Prostate gland (tissue), 2 donors: ENCODE results near the gene VIPAS39. TPM values are rescaled to one million over a fixed set of nuclear protein-coding genes. Genes with fewer than 3 reads are reported as not detected.

Experiments used
- DNase-seq: peaks from one replicate; pipeline ENCODE4 v3.0.0-alpha.2; 2019; ENCODE audit warnings: low spot score
- H3K27ac ChIP-seq, 2 donors: fragments of 200-600 bp; sonication (generic); 2 replicates each; pipeline ENCODE4 v1.5.1; 2017 to 2019
- H3K27me3 ChIP-seq: fragments of 200-600 bp; sonication (generic); replicated peaks from 2 replicates; pipeline ENCODE4 v1.5.1; 2019; ENCODE audit not compliant: insufficient read depth
- H3K36me3 ChIP-seq, 2 donors: fragments of 200-600 bp; sonication (generic); 1 replicate in 1 of 2; 2 replicates in 1 of 2; pipeline versions ENCODE4 v1.5.1 to v1.8.1; 2017 to 2019
- H3K4me1 ChIP-seq: fragments of 200-600 bp; sonication (generic); replicated peaks from 2 replicates; pipeline ENCODE4 v1.5.1; 2019
- H3K4me3 ChIP-seq, 2 donors: fragments of 200-600 bp; sonication (generic); 2 replicates each; pipeline ENCODE4 v1.5.1; 2017 to 2019
- H3K9me3 ChIP-seq: fragments of 200-600 bp; sonication (generic); 2 replicates; pipeline ENCODE4 v1.5.1; 2017
- CTCF ChIP-seq, 4 experiments: fragments of 200-600 bp in 2 of 4; fragments of 450-650 bp in 2 of 4; sonication (generic) in 2 of 4; IDR thresholded peaks; 1 replicate in 3 of 4; 2 replicates in 1 of 4; pipeline ENCODE4 v1.5.1; 2016 to 2019; ENCODE audit warnings: antibody characterized with exemption in 4 of 4, mild to moderate bottlenecking in 2 of 4, moderate library complexity in 2 of 4
- POLR2A ChIP-seq: fragments of 450-650 bp; IDR thresholded peaks from one replicate; pipeline ENCODE4 v1.6.1; 2016; ENCODE audit warnings: antibody characterized with exemption, mild to moderate bottlenecking
- POLR2AphosphoS5 ChIP-seq: sonication (generic); formaldehyde crosslinking; IDR thresholded peaks from one replicate; pipeline ENCODE4 v1.6.1; 2017; ENCODE audit warnings: antibody characterized with exemption
- WGBS: methylation state at CpG from one replicate; pipeline ENCODE4 v1.1.5; 2018; 5-methylcytosine and 5-hydroxymethylcytosine counted together
- intact Hi-C: fragments of 100-400 bp; cut with DNase I; formaldehyde crosslinking; loops from one replicate; pipeline ENCODE4 v1.14.2; 2022
- total RNA-seq, 2 donors: library from RNA; depleted of rRNA; stranded (reverse); fragments of >200 nt; gene quantifications; one replicate each; pipeline ENCODE4 v1.1.0, GENCODE V29; 2016

VIPAS39 gene
- total RNA-seq, 2 donors from 2014 or later: 19.6 to 45.4 TPM

- intact Hi-C loops: no loop called here
- no peak for DNase-seq
These were observed 41.7 kb upstream of the VIPAS39 start for GRCh38 chr14:77498984-77499527.

GRCh38 chr14:77498120-77498979 is 40.9 kb upstream of the VIPAS39 start, which contains the start of gene ISM2:
Gene ISM2, minus strand, starts transcription at chr14:77498816. Its CDS starts 23 bp downstream, at chr14:77498793.
- no peaks in the 10 kb centered on the region for H3K36me3 ChIP-seq
- WGBS: 5% methylated on average over 46 of the region's 104 CpGs
- H3K4me3 ChIP-seq: peak within 1 kb of the TSS; percentile 39 to 41
- intact Hi-C loops: no loop called here
- no peak within 1 kb of the TSS for H3K27ac ChIP-seq
- no peaks in the 10 kb centered on the region for H3K27me3 ChIP-seq
- no peaks in the 10 kb centered on the region for H3K4me1 ChIP-seq
- TF ChIP-seq CTCF (IDR thresholded peaks at IDR 0.05) (no peak), POLR2AphosphoS5 (no peak), POLR2A (no peak)
- no peaks in the 10 kb centered on the region for H3K9me3 ChIP-seq
- DNase-seq: peak; percentile 21

More at GRCh38 chr14:77498984-77499527, 41.7 kb upstream of the VIPAS39 start:
- peak overlapping the region; percentile 39 to 41 for H3K4me3 ChIP-seq
- no peaks in the 10 kb centered on the region for H3K9me3 ChIP-seq
- H3K27ac ChIP-seq: no peak overlapping the region
- WGBS: 3% methylated on average over 50 of the region's 53 CpGs
- H3K36me3 ChIP-seq: no peaks in the 10 kb centered on the region
- no peaks in the 10 kb centered on the region for H3K4me1 ChIP-seq
- TF ChIP-seq POLR2A (no peak), CTCF (IDR thresholded peaks at IDR 0.05) (no peak), POLR2AphosphoS5 (no peak)
- no peaks in the 10 kb centered on the region for H3K27me3 ChIP-seq

GRCh38 chr14:77495334-77495733 is 37.9 kb upstream of the VIPAS39 start:
- Histone ChIP-seq H3K4me1 (no peaks in the 10 kb centered on the region), H3K27me3 (no peaks in the 10 kb centered on the region), H3K27ac (no peak overlapping the region), H3K36me3 (no peaks in the 10 kb centered on the region), H3K4me3 (no peak overlapping the region), H3K9me3 (no peaks in the 10 kb centered on the region)
- DNase-seq: no peak
- TF ChIP-seq POLR2AphosphoS5 (no peak), POLR2A (no peak), CTCF (IDR thresholded peaks at IDR 0.05) (no peak)
- intact Hi-C loops: no loop called here
- 34% methylated on average over 7 of the region's 7 CpGs for WGBS

- H3K27ac ChIP-seq: no peak overlapping the region
- 94% methylated on average over 5 of the region's 5 CpGs for WGBS
- TF ChIP-seq POLR2A (no peak), CTCF (IDR thresholded peaks at IDR 0.05) (no peak), POLR2AphosphoS5 (no peak)
- no peak overlapping the region for H3K4me3 ChIP-seq
- no peaks in the 10 kb centered on the region for H3K9me3 ChIP-seq
- intact Hi-C loops: no loop called here
- H3K27me3 ChIP-seq: no peaks in the 10 kb centered on the region
- H3K4me1 ChIP-seq: no peaks in the 10 kb centered on the region
- no peaks in the 10 kb centered on the region for H3K36me3 ChIP-seq
- no peak for DNase-seq
These were observed 33.7 kb upstream of the VIPAS39 start for GRCh38 chr14:77491056-77491455.
